Measurements from ENCODE around the gene IFITM2.
"Not testable (repeated sequence)": the region's sequence is repeated elsewhere in the genome, so short reads cannot be mapped to it uniquely, and the experiment has no call there.

IFITM2 gene

GRCh38 chr11:283405-284104, 24.1 kb upstream of the IFITM2 start:
- H3K27ac ChIP-seq: no peak overlapping the region
- TF ChIP-seq CTCF (conservative IDR thresholded peaks at IDR 0.05): no peak

DNA sequence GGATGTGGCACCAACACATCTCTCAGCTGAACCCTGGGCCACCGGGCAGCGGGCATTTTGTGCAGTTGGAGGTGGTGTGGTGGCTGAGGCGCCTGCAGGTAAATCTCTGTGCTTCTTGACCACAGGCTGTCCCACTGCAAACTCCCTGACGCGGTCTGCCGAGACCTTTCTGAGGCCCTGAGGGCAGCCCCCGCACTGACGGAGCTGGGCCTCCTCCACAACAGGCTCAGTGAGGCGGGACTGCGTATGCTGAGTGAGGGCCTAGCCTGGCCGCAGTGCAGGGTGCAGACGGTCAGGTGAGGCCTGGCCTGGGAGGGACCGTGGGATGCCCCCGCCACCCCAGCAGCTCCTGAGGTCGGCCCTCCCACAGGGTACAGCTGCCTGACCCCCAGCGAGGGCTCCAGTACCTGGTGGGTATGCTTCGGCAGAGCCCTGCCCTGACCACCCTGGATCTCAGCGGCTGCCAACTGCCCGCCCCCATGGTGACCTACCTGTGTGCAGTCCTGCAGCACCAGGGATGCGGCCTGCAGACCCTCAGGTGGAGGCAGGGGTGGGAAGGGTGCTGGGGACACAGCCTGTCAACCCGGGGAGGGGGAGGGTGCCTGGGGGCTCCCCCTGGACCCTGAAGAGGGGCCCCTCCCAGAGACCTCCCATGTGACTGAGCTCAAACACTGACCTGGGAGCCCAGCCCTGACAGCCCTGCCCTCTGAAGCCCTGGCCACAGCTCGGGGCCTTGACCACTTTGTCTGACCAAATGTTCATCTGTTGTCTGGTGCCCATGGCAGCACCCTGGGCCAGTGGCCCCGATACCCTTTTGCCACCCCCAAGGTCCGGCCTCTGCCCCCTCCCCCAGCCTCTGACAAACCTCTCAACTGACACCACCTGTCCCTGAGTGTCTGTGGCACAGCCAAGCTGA, 23.3 kb upstream of the IFITM2 start:
- TF ChIP-seq CTCF (conservative IDR thresholded peaks at IDR 0.05): no peak
- no peak overlapping the region for H3K27ac ChIP-seq

- TF ChIP-seq CTCF (conservative IDR thresholded peaks at IDR 0.05): no peak
These were observed 22.4 kb upstream of the IFITM2 start for GRCh38 chr11:285021-285893.

GRCh38 chr11:285894-286220, 21.8 kb upstream of the IFITM2 start:
- TF ChIP-seq CTCF (conservative IDR thresholded peaks at IDR 0.05): no peak
- H3K27ac ChIP-seq: no peak overlapping the region

More at GRCh38 chr11:285021-285893, 22.4 kb upstream of the IFITM2 start:
- H3K27ac ChIP-seq: no peak overlapping the region

DNA sequence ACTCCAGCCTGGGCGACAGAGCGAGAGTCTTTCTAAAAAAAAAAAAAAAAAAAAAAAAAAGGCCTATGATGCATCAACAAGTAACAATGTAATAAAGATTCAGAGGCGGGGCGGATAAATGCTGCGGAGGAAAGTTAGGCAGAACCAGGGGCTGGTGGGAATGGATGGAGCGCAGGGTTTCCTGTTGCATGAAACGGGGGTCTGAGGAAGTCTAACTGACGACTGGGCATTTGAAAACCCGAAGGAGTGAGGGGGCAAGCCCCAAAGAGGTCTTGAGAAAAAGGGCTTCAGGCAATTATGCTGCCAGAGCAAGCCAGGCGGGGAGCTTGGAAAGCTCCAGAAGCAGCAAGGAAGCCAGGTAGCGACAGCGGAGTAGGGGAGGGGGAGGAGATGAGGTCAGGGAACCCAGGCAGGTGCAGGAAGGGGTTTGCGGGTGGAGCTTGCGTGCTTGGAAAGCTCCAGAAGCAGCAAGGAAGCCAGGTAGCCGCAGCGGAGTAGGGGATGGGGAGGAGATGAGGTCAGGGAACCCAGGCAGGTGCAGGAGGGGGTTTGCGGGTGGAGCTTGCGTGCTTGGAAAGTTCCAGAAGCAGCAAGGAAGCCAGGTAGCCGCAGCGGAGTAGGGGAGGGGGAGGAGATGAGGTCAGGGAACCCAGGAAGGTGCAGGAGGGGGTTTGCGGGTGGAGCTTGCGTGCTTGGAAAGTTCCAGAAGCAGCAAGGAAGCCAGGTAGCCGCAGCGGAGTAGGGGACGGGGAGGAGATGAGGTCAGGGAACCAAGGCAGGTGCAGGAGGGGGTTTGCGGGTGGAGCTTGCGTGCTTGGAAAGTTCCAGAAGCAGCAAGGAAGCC, 20.4 kb upstream of the IFITM2 start:
- H3K27ac ChIP-seq: not testable (repeated sequence)

- TF ChIP-seq CTCF (conservative IDR thresholded peaks at IDR 0.05): no peak
- peak overlapping the region; percentile 55; the same call in 1 of the 2 replicates for H3K27ac ChIP-seq
These were observed 19.7 kb upstream of the IFITM2 start for GRCh38 chr11:287821-288477.

Data from VCaP (cell line).